ENCODE measurements around the gene MTUS2. TPM values are rescaled to one million over a fixed set of nuclear protein-coding genes. Genes with fewer than 3 reads are reported as not detected.

The MTUS2 gene
- total and polyA plus RNA-seq, 9 of the 15 experiments (the other 6 are each of a cell fraction or from before 2014, with no cell fraction given), result 0.01 to 0.28 (median 0.06) TPM; not detected in 1

GRCh38 chr13:29310806-29311205, 490.7 kb downstream of the MTUS2 start:
- H3K4me3 ChIP-seq, result no peak overlapping the region
- no peaks in the 10 kb centered on the region for H3K9me3 ChIP-seq (replicated peaks; ENCODE audit: control insufficient read depth, insufficient read depth, low read depth, low read length)
- H3K27ac ChIP-seq (ENCODE audit: extremely low read depth, low read depth, low read length), result no peak overlapping the region
- DNase-seq (ENCODE audit: extremely low read depth in 1 of 4, low spot score in 3 of 4) (no peak), ATAC-seq (no peak), FAIRE-seq (no peak)
- in situ Hi-C loops (cut with MboI), result no loop called here
- H3K4me2 ChIP-seq (ENCODE audit: insufficient read depth, low read length), result no peak overlapping the region
- H3K4me1 ChIP-seq (replicated peaks in 1 of 2; ENCODE audit: control insufficient read depth in 2 of 2, insufficient read depth in 2 of 2, low read length in 2 of 2), result no peaks in the 10 kb centered on the region
- 3% methylated on average over 2 of the region's 2 CpGs for WGBS (ENCODE audit: insufficient coverage, low coverage, missing lambda C conversion rate)
- H4K20me1 ChIP-seq (replicated peaks; ENCODE audit: control insufficient read depth, insufficient read depth, low read length), result no peaks in the 10 kb centered on the region
- no peaks in the 10 kb centered on the region for H3K36me3 ChIP-seq (ENCODE audit: control insufficient read depth, insufficient read depth, low read length)
- H2AFZ ChIP-seq (ENCODE audit: low read depth, low read length), result no peak overlapping the region
- H3K9ac ChIP-seq (ENCODE audit: insufficient read depth in 1 of 2, low read depth in 2 of 2, low read length in 2 of 2), result no peak overlapping the region
- ChIA-PET CTCF (ENCODE audit: low intra/inter-chr PET ratio) (no interaction called here), POLR2A (no interaction called here)
- no peaks in the 10 kb centered on the region for H3K9me1 ChIP-seq (ENCODE audit: control insufficient read depth, insufficient read depth, low read length)
- intact Hi-C loops (cut with micrococcal nuclease), result no loop called here
- H3K27me3 ChIP-seq (ENCODE audit: control insufficient read depth in 2 of 2, insufficient read depth in 2 of 2, low read length in 2 of 2), result no peaks in the 10 kb centered on the region
- no peaks in the 10 kb centered on the region for H3K79me2 ChIP-seq (ENCODE audit: control insufficient read depth, insufficient read depth, low read length)
- BruUV-seq (replicated peaks), result no TSS peak
- TF ChIP-seq THAP12 (CRISPR knock-in tag; IDR thresholded peaks at IDR 0.05) (no peak), ZHX1 (conservative IDR thresholded peaks at IDR 0.05; ENCODE audit: low read length) (no peak), SMAD2 (IDR thresholded peaks at IDR 0.05; ENCODE audit: low read depth, low read length) (no peak), TEAD4 (IDR thresholded peaks at IDR 0.05; ENCODE audit: low read length) (no peak), TEAD4 (CRISPR knock-in tag; IDR thresholded peaks at IDR 0.05; ENCODE audit: borderline replicate concordance) (no peak), ETS2 (tag; IDR thresholded peaks at IDR 0.05; ENCODE audit: borderline replicate concordance, poor library complexity, severe bottlenecking) (no peak), RBFOX2 (IDR thresholded peaks at IDR 0.05; ENCODE audit: low read depth, low read length) (no peak), SREBF1 (IDR thresholded peaks at IDR 0.05; ENCODE audit: borderline replicate concordance, low read depth, low read length) (no peak), ZNF695 (CRISPR knock-in tag; IDR thresholded peaks at IDR 0.05) (no peak), ZNF263 (CRISPR knock-in tag; IDR thresholded peaks at IDR 0.05; ENCODE audit: borderline replicate concordance) (no peak), ZNF3 (CRISPR knock-in tag; IDR thresholded peaks at IDR 0.05) (no peak), ZNF609 (CRISPR knock-in tag; IDR thresholded peaks at IDR 0.05; ENCODE audit: borderline replicate concordance) (no peak), ZNF316 (IDR thresholded peaks at IDR 0.05) (no peak)

All from K562 (cell line).